GM18517 (cell line): Measurements from ENCODE around the gene C1QC.

ENCODE experiments used
- ATAC-seq: cut with Tn5 transposase; IDR thresholded peaks from one replicate; pipeline ENCODE4 v1.9.1; 2021; ENCODE audit warnings: mild to moderate bottlenecking, moderate library complexity; ENCODE audit not compliant: unreplicated experiment

Gene C1QC

GRCh38 chr1:22677931-22678896 is 34.8 kb downstream of the C1QC start:
- no peak for ATAC-seq

GRCh38 chr1:22680726-22681125 is 37.3 kb downstream of the C1QC start:
- no peak for ATAC-seq

GRCh38 chr1:22681556-22682276 is 38.3 kb downstream of the C1QC start:
- ATAC-seq: no peak

GRCh38 chr1:22683547-22683946 is 40.1 kb downstream of the C1QC start:
- no peak for ATAC-seq

- no peak for ATAC-seq
Measured at GRCh38 chr1:22685591-22686059, 42.2 kb downstream of the C1QC start.

- ATAC-seq: no peak
Measured at GRCh38 chr1:22687191-22687590, 43.8 kb downstream of the C1QC start.

- ATAC-seq: no peak
Measured at GRCh38 chr1:22688466-22688865, 45.0 kb downstream of the C1QC start.

GRCh38 chr1:22689505-22689904 is 46.1 kb downstream of the C1QC start:
- no peak for ATAC-seq

- no peak for ATAC-seq
Measured at GRCh38 chr1:22691031-22691753, 47.8 kb downstream of the C1QC start.

GRCh38 chr1:22694172-22694571 is 50.7 kb downstream of the C1QC start:
- no peak for ATAC-seq

GRCh38 chr1:22696610-22697009 is 53.2 kb downstream of the C1QC start:
- ATAC-seq: no peak
